RWPE2 (cell line): ENCODE measurements around the gene TMEM60.

ENCODE experiments used
- ATAC-seq: fragments of 200-7000 bp; cut with Tn5 transposase; 3 replicates; pipeline ENCODE4 v1.9.1; 2021; ENCODE audit warnings: low read depth
- DNase-seq: peaks from one replicate; pipeline ENCODE4 v3.0.0-alpha.2; 2020; ENCODE audit warnings: low spot score
- H3K27ac ChIP-seq: fragments of 450-650 bp; 2 replicates; pipeline ENCODE4 v1.5.1; 2017; ENCODE audit warnings: mild to moderate bottlenecking; ENCODE audit not compliant: poor library complexity, severe bottlenecking
- H3K27me3 ChIP-seq: fragments of 250-450 bp; sonication (Bioruptor Pico); 2 replicates; pipeline ENCODE4 v1.5.1; 2021; ENCODE audit warnings: mild to moderate bottlenecking, moderate library complexity; ENCODE audit not compliant: insufficient read depth, poor library complexity, severe bottlenecking
- H3K36me3 ChIP-seq: fragments of 250-450 bp; sonication (Bioruptor Pico); 2 replicates; pipeline ENCODE4 v1.5.1; 2020; ENCODE audit warnings: low read depth, mild to moderate bottlenecking, moderate library complexity
- H3K4me1 ChIP-seq: fragments of 250-450 bp; sonication (Bioruptor Pico); 2 replicates; pipeline ENCODE4 v1.5.1; 2021; ENCODE audit warnings: mild to moderate bottlenecking, moderate library complexity; ENCODE audit not compliant: insufficient read depth, poor library complexity, severe bottlenecking
- H3K4me3 ChIP-seq: fragments of 250-450 bp; sonication (Bioruptor Pico); 2 replicates; pipeline ENCODE4 v1.5.1; 2021; ENCODE audit warnings: mild to moderate bottlenecking, moderate library complexity; ENCODE audit not compliant: severe bottlenecking
- H3K9me3 ChIP-seq: fragments of 250-450 bp; sonication (Bioruptor Pico); 2 replicates; pipeline ENCODE4 v1.5.1; 2021; ENCODE audit warnings: mild to moderate bottlenecking, moderate library complexity; ENCODE audit not compliant: severe bottlenecking
- CTCF ChIP-seq: fragments of 450-650 bp; IDR thresholded peaks from one replicate; pipeline ENCODE4 v1.5.1; 2017; ENCODE audit warnings: mild to moderate bottlenecking, moderate library complexity; ENCODE audit not compliant: poor library complexity, severe bottlenecking

TMEM60 gene

DNA sequence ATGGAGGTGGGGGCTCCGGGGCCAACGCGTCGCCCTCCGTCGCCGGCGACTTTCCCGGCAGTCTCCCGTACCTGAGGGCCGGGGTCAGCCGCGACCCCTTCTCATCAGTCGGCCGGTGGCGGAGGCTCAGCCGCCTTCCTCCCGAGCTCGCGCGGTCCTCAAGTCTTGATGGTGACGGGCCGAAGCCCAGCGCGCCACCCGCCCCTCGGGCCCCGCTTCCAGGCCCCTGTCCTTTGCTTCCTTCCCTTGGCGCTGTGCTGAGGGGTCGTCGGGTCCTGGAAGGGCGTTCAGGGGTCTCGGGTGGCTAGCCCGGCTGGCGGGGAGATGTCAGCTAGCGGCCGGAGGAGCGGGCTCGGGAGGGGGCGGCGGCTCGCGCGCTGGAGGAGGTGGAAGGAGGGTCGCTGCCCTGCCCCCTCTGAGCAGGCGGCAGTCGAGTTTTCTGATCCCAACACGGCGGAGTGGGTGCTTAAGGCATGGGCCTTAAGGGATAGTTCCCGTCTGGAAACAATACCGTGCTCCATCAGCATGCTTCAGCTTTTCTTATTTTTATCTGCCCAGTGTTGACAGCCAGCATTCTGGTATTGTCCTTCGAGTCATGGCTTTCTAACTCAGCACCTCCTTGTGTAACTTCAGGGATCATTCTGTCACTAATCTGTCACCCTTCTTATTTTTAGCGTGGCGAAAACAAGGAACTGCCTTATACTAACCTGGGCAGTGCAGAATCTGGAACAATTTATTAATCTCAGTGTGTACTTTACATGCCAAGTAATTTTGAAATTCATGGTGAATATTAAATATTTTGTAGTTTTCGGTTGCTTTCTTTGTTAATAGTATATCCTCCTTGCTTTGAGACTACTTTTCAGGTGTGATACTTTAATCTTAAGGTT lies 1.1 kb upstream of the TMEM60 start:
- H3K4me3 ChIP-seq = peak overlapping the region; percentile 56
- H3K27me3 ChIP-seq = no peaks in the 10 kb centered on the region
- ATAC-seq = no peak; the same call in 2 of the 3 replicates
- peak overlapping the region; percentile 57 for H3K27ac ChIP-seq
- H3K36me3 ChIP-seq = peaks cover 3% of the 10 kb centered on the region; the same call in 1 of the 2 replicates
- H3K9me3 ChIP-seq = no peaks in the 10 kb centered on the region
- peaks cover 17% of the 10 kb centered on the region for H3K4me1 ChIP-seq
- TF ChIP-seq CTCF = peak; percentile 20
- no peak for DNase-seq

- no peak for DNase-seq
- no peak for TF ChIP-seq CTCF
- Histone ChIP-seq H3K9me3 (no peaks in the 10 kb centered on the region), H3K27ac (peak overlapping the region; percentile 57), H3K27me3 (no peaks in the 10 kb centered on the region), H3K4me3 (peak overlapping the region; percentile 56), H3K4me1 (peaks cover 17% of the 10 kb centered on the region), H3K36me3 (peaks cover 13% of the 10 kb centered on the region; the same call in 1 of the 2 replicates)
- ATAC-seq = peak; percentile 32
Measured at GRCh38 chr7:77797734-77798393, 370 bp downstream of the TMEM60 start.

DNA sequence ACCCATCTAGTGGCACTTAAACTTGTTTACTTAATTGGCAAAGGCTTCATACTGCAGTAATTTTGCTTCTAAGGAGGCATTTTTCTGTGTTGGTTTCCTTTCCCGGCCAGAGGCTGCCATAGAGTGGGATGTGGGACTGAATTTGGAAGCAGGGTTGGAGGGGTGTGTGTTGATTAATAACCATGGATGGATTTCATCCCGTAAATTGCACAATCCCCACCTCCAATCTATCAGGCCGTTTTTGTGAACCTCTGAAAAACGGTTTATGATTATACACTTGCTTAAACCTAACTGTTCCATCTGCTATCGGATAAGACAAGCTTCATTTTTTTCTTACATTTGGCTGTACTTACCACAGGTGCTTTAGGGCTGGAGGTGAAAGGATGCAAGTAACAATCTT lies 1.3 kb downstream of the TMEM60 start:
- no peak for ATAC-seq

GRCh38 chr7:77796109-77796508 lies 2.1 kb downstream of the TMEM60 start:
- Histone ChIP-seq H3K9me3 (no peaks in the 10 kb centered on the region), H3K27me3 (no peaks in the 10 kb centered on the region), H3K4me1 (peaks cover 17% of the 10 kb centered on the region), H3K4me3 (no peak overlapping the region), H3K27ac (no peak overlapping the region), H3K36me3 (peaks cover 13% of the 10 kb centered on the region; the same call in 1 of the 2 replicates)
- no peak for TF ChIP-seq CTCF
- ATAC-seq = no peak
- DNase-seq = no peak

More for the DNA sequence above, 1.3 kb downstream of the TMEM60 start:
- no peak for TF ChIP-seq CTCF
- Histone ChIP-seq H3K27ac (no peak overlapping the region), H3K9me3 (no peaks in the 10 kb centered on the region), H3K4me1 (peaks cover 17% of the 10 kb centered on the region), H3K4me3 (peak overlapping the region; percentile 56), H3K27me3 (no peaks in the 10 kb centered on the region), H3K36me3 (peaks cover 13% of the 10 kb centered on the region; the same call in 1 of the 2 replicates)
- no peak for DNase-seq
